ENCODE results near the gene MRPL38. TPM values are rescaled to one million over a fixed set of nuclear protein-coding genes. Genes with fewer than 3 reads are reported as not detected.

The MRPL38 gene
- total RNA-seq, 1 donor from 2014 or later = 31.9 TPM

DNA sequence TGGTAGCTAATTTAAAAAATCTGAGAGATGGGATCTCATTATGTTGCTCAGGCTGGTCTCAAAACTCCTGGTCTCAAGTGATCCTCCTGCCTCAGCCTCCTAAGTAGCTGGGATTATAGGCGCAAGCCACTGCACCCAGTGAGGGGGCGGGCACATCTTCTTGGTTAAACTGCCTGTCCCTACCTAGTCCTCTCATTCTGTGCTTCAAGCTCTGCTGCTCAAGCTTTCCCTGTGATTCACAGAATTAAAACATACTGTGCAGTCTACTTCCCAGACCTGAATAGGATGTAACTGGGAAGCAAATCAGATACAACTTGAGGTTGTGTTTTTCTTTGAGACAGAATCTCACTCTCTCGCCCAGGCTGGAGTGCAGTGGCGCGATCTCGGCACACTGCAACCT is 2.3 kb downstream of the MRPL38 start:
- intact Hi-C loops (cut with DNase I) = loop anchor here (10.0 kb wide), 1 partner anchor 372 kb away; no protein-coding TSS in a partner anchor
- no peak overlapping the region for H3K4me3 ChIP-seq
- H3K36me3 ChIP-seq = peaks cover 42 to 45% of the 10 kb centered on the region in 2 donors

DNA sequence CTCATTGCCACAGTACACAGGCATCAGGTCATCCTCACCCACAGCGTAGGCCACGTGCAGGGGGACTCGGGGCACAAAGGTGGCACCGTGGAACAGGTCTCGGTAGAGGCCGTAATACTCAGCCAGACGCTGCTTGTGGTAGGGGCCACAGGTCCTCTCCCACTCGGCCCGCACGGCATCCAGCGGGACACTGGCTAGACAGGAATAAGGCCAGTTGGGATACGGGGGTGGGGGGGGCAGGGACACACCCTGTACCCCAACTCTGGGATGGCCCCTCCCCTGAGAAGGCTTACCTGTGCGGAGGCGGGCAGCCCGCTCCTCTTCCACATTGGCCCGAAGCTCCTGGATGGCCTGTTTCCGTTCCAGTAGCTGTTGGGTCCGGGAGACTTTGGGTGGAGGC is 3.0 kb downstream of the MRPL38 start:
- peaks cover 42 to 45% of the 10 kb centered on the region in 2 donors for H3K36me3 ChIP-seq
- no peaks in the 10 kb centered on the region for H3K9me3 ChIP-seq
- TF ChIP-seq, protein P1, sequence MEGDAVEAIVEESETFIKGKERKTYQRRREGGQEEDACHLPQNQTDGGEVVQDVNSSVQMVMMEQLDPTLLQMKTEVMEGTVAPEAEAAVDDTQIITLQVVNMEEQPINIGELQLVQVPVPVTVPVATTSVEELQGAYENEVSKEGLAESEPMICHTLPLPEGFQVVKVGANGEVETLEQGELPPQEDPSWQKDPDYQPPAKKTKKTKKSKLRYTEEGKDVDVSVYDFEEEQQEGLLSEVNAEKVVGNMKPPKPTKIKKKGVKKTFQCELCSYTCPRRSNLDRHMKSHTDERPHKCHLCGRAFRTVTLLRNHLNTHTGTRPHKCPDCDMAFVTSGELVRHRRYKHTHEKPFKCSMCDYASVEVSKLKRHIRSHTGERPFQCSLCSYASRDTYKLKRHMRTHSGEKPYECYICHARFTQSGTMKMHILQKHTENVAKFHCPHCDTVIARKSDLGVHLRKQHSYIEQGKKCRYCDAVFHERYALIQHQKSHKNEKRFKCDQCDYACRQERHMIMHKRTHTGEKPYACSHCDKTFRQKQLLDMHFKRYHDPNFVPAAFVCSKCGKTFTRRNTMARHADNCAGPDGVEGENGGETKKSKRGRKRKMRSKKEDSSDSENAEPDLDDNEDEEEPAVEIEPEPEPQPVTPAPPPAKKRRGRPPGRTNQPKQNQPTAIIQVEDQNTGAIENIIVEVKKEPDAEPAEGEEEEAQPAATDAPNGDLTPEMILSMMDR (IDR thresholded peaks at IDR 0.05) = no peak
- H3K4me3 ChIP-seq = no peak overlapping the region
- intact Hi-C loops (cut with DNase I) = loop anchor here (10.0 kb wide), 1 partner anchor 373 kb away; no protein-coding TSS in a partner anchor
- H3K4me1 ChIP-seq = peaks cover 6 to 9% of the 10 kb centered on the region in 2 donors
- no peak for DNase-seq (ENCODE audit: low spot score in 2 of 2)
- H3K27ac ChIP-seq = no peak overlapping the region
- H3K27me3 ChIP-seq = no peaks in the 10 kb centered on the region

More for the DNA sequence above, 2.3 kb downstream of the MRPL38 start:
- H3K9me3 ChIP-seq = no peaks in the 10 kb centered on the region
- no peak overlapping the region for H3K27ac ChIP-seq
- TF ChIP-seq, protein P1 (IDR thresholded peaks at IDR 0.05) = no peak
- DNase-seq (ENCODE audit: low spot score in 2 of 2) = no peak
- no peaks in the 10 kb centered on the region for H3K27me3 ChIP-seq
- H3K4me1 ChIP-seq = peaks cover 5 to 6% of the 10 kb centered on the region in 2 donors

DNA sequence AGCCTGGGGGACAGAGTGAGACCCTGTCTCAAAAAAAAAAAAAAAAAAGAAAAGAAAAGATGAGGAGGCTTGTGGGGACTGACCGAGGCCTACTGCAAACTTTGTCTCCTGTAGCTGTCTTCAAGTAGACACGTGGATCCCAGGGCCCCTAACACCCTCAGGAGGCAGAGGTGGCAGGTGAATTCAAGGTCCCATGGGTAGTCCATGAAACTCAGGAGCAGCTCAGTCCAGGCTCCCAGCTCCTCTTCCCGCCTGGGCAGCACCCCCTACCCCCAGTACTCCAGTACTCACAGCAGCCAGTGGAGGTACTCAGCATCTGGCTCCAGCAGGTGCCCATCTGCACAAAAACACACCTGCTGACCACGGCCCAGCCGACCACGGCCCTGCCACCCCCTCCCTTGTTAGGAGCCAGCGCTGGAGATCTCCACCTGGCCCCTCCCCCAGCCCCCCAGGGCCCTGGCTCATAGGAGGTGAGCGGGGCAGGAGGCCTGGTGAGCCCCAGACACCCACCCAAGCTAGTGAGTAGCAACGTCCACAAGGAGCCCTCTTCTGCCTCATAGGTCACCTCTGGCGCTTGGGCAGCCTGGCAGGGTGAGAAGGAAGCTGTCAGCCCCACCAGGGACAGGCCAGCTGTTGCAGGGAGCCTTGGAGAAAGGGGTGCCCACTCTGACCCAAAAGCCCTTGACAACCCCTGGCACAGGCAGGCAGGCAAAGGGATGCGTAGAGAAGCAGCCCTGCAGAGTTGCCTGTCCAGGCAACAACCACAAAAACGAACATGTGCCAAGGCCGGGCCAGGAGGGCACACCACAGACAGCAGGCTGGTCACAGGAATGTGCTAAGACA is 3.8 kb downstream of the MRPL38 start:
- no peak overlapping the region for H3K27ac ChIP-seq
- TF ChIP-seq, protein P1 (IDR thresholded peaks at IDR 0.05) = no peak
- H3K4me1 ChIP-seq = peaks cover 6 to 9% of the 10 kb centered on the region in 2 donors
- peaks cover 42 to 45% of the 10 kb centered on the region in 2 donors for H3K36me3 ChIP-seq
- no peak for DNase-seq (ENCODE audit: low spot score in 2 of 2)
- intact Hi-C loops (cut with DNase I) = loop anchor here (10.0 kb wide), 1 partner anchor 374 kb away; no protein-coding TSS in a partner anchor
- no peaks in the 10 kb centered on the region for H3K9me3 ChIP-seq
- H3K27me3 ChIP-seq = no peaks in the 10 kb centered on the region
- no peak overlapping the region for H3K4me3 ChIP-seq

DNA sequence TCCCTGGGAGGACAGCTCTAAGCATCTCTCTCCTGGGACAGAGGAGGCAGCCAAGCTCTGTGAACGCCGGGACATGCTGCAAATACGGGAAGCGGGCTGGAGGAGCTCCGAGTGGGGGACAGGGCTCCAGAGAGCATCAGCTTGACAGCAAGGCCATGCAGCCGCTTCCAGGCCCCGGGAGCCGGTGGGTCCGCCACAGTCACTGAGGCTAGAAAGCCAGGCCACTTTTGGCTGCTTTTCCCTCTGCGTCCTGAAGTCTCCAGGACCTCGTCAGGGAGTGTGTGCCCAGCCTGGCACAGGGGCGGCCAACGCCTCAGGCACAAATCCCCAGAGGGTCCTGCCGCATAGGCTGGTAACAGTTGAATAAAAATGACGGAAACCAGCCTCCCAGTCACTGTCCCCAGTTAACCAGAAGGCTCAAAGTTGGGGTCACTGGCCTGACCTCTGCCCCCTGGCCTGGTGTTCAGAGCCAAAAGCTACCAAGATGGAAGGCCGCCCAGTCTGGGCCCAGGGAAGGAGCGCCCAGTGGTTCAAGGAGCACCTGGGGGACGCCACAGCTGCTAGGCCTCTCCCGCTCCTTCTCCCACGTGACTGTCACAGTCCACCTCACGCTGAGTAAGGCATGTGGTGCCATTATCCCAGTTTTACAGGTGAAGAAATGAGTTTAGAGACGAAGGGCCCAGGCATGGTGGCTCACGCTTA is 4.8 kb downstream of the MRPL38 start:
- TF ChIP-seq, protein P1 (IDR thresholded peaks at IDR 0.05) = no peak
- DNase-seq (ENCODE audit: low spot score in 2 of 2) = no peak
- H3K4me1 ChIP-seq = peaks cover 6 to 18% of the 10 kb centered on the region in 2 donors
- intact Hi-C loops (cut with DNase I) = loop anchor here (10.0 kb wide), 1 partner anchor 375 kb away; no protein-coding TSS in a partner anchor
- no peak overlapping the region for H3K27ac ChIP-seq
- no peak overlapping the region for H3K4me3 ChIP-seq
- no peaks in the 10 kb centered on the region for H3K27me3 ChIP-seq
- H3K9me3 ChIP-seq = no peaks in the 10 kb centered on the region
- H3K36me3 ChIP-seq = peaks cover 42 to 45% of the 10 kb centered on the region in 2 donors

DNA sequence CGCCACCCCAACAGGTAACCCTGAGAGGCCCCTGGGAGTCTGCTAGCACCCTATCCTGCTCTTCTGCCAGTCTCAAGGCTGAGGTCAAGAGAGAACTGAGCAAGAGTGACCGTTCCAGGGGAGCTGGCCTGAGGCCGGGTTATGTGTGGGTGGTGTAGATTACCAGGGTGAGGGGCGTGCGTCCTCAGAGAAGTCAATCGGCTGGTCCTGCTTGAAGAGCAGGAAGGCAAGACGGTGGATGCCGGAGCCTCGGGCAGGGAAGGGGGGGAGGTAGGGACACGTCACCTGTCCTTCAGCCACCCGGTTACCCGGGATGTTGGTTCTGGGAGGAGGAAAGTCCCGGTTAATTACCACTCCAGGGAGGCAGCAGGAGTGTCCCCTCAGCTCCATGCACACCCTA is 5.3 kb downstream of the MRPL38 start:
- DNase-seq (ENCODE audit: low spot score in 2 of 2) = no peak
- H3K9me3 ChIP-seq = no peaks in the 10 kb centered on the region
- intact Hi-C loops (cut with DNase I) = no loop called here

More for the DNA sequence above, 5.3 kb downstream of the MRPL38 start:
- H3K27me3 ChIP-seq = no peaks in the 10 kb centered on the region
- H3K27ac ChIP-seq = no peak overlapping the region
- TF ChIP-seq, protein P1 (IDR thresholded peaks at IDR 0.05) = no peak
- H3K4me1 ChIP-seq = peaks cover 6 to 24% of the 10 kb centered on the region in 2 donors
- H3K36me3 ChIP-seq = peaks cover 42 to 45% of the 10 kb centered on the region in 2 donors
- no peak overlapping the region for H3K4me3 ChIP-seq
